Thyroid gland (tissue), 4 donors: ENCODE measurements around the gene JUN.

Experiments
- CTCF ChIP-seq, 6 experiments: fragments of 200-600 bp in 3 of 6; fragments of 450-650 bp in 3 of 6; sonication (generic) in 3 of 6; IDR thresholded peaks; one replicate each; pipeline ENCODE4 v1.5.1; 2016 to 2019; ENCODE audit warnings: antibody characterized with exemption in 6 of 6, mild to moderate bottlenecking in 2 of 6, inconsistent platforms in 1 of 6, moderate library complexity in 1 of 6
- POLR2A ChIP-seq, 2 donors: fragments of 450-650 bp; IDR thresholded peaks; one replicate each; pipeline ENCODE4 v1.6.1; 2017; ENCODE audit warnings: antibody characterized with exemption in 2 of 2, mild to moderate bottlenecking in 2 of 2, moderate library complexity in 1 of 2

- TF ChIP-seq CTCF (IDR thresholded peaks at IDR 0.05), result no peak
- no peak for TF ChIP-seq POLR2A (IDR thresholded peaks at IDR 0.05)
Measured at GRCh38 chr1:58818976-58819375, 35.1 kb upstream of the JUN start.
